BJ (cell line): ENCODE data around the gene WDR38. TPM values are rescaled to one million over a fixed set of nuclear protein-coding genes. Genes with fewer than 3 reads are reported as not detected.

Experiments used
- CTCF ChIA-PET: fragments of 350-600 bp; formaldehyde crosslinking; extraction: SDS; loops from one replicate; lab custom pipeline; 2021; ENCODE audit warnings: antibody characterized with exemption, inconsistent platforms; lab: Yijun Ruan, JAX
- POLR2A ChIA-PET: fragments of 300-600 bp; sonication (Branson Sonifier 250); formaldehyde crosslinking; extraction: SDS; loops from one replicate; lab custom pipeline; 2021; ENCODE audit warnings: antibody characterized with exemption; lab: Charles Lee
- DNase-seq: peaks from one replicate; pipeline ENCODE4 v3.0.0-alpha.2; 2011; ENCODE audit warnings: low read depth
- H3K27me3 ChIP-seq: 2 replicates; pipeline ENCODE4 v1.6.0; 2011; ENCODE audit warnings: low read length; ENCODE audit not compliant: control insufficient read depth, insufficient read depth
- H3K36me3 ChIP-seq: 2 replicates; pipeline ENCODE4 v1.5.1; 2011; ENCODE audit warnings: low read length; ENCODE audit not compliant: control insufficient read depth, insufficient read depth
- H3K4me3 ChIP-seq: 2 replicates; pipeline ENCODE4 v1.5.1; 2011; ENCODE audit warnings: low read depth, mild to moderate bottlenecking, control low read depth, low read length
- polyA plus RNA-seq: library from polyadenylated mRNA; depleted of rRNA; stranded (reverse); fragments of >200 nt; gene quantifications from 2 replicates; pipeline ENCODE4 v1.2.3, GENCODE V29; 2011
- TF ChIP-seq, protein P1 (sequence below): IDR thresholded peaks from 2 replicates; pipeline ENCODE4 v1.5.1; 2011; ENCODE audit warnings: low read depth, mild to moderate bottlenecking, control low read depth, inconsistent platforms, low read length, moderate library complexity; ENCODE audit not compliant: insufficient read depth

The WDR38 gene
- polyA plus RNA-seq, 1 experiment = not detected

- TF ChIP-seq, protein P1, sequence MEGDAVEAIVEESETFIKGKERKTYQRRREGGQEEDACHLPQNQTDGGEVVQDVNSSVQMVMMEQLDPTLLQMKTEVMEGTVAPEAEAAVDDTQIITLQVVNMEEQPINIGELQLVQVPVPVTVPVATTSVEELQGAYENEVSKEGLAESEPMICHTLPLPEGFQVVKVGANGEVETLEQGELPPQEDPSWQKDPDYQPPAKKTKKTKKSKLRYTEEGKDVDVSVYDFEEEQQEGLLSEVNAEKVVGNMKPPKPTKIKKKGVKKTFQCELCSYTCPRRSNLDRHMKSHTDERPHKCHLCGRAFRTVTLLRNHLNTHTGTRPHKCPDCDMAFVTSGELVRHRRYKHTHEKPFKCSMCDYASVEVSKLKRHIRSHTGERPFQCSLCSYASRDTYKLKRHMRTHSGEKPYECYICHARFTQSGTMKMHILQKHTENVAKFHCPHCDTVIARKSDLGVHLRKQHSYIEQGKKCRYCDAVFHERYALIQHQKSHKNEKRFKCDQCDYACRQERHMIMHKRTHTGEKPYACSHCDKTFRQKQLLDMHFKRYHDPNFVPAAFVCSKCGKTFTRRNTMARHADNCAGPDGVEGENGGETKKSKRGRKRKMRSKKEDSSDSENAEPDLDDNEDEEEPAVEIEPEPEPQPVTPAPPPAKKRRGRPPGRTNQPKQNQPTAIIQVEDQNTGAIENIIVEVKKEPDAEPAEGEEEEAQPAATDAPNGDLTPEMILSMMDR = no peak
- Histone ChIP-seq H3K4me3 (no peak overlapping the region), H3K27me3 (no peaks in the 10 kb centered on the region), H3K36me3 (peaks cover 16% of the 10 kb centered on the region)
- CTCF ChIA-PET = interaction anchor here (1.0 to 2.5 kb wide), 11 partner anchors 14 to 249 kb away, joined by 3 to 16 read pairs (median 5); partner anchors contain the start of genes NR6A1, SCAI and WDR38
- POLR2A ChIA-PET = no interaction called here
- DNase-seq = no peak
Observed at GRCh38 chr9:124894035-124894740, 40.9 kb downstream of the WDR38 start.

GRCh38 chr9:124894741-124895170 lies 41.5 kb downstream of the WDR38 start:
- peaks cover 14% of the 10 kb centered on the region for H3K36me3 ChIP-seq
- H3K4me3 ChIP-seq = no peak overlapping the region
- ChIA-PET POLR2A (no interaction called here), CTCF (interaction anchor here (1.0 to 2.5 kb wide), 8 partner anchors 14 to 248 kb away, joined by 3 to 16 read pairs (median 8); partner anchors contain the start of genes NR6A1, SCAI and WDR38)
- DNase-seq = no peak
- TF ChIP-seq, protein P1 = peak; percentile 67
- no peaks in the 10 kb centered on the region for H3K27me3 ChIP-seq

DNA sequence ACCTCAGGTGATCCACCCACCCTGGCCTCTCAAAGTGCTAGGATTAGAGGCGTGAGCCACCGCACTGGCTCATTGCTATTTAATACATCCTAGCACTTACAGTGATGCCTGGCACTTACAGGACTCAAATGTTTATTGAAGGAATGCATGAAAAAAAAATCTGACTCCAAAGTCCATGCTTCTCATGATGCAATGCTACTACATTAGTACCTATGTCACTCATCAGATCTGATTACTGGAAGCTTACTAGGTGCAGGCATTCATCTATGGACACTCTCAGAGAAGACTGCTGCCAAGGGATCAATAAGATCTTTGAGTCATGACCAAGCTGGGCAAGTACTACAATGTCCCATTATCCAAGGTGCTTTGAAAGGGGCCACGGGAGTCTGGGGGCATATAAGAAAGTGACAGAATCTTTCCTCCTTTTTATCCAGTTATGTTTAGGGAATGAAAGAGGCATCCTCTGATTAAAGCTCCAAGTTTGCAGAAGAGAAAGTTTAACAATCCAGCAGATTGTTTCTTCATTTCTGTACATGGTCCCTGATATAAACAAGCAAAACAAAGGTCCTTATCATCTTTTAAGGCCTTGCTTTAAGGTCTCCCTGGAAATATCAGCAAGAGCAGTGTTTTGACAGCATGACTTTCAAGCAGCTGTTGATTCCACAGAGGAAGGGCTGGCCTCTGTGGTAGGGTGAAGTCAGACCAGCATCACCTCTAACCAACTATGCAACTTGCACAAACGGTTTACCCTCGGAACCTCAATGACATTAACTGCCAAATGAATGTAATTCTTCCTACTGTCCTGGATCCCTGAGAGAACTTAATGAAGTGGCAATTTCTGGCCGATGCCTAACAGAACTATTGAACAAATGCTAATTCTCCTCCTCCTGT lies 44.6 kb downstream of the WDR38 start:
- peaks cover 9% of the 10 kb centered on the region for H3K36me3 ChIP-seq
- ChIA-PET CTCF (interaction anchor here (1.4 kb wide), 1 partner anchor 16 kb away, joined by 3 read pairs; no protein-coding TSS in a partner anchor), POLR2A (no interaction called here)
- H3K4me3 ChIP-seq = no peak overlapping the region
- no peaks in the 10 kb centered on the region for H3K27me3 ChIP-seq
- TF ChIP-seq, protein P1 = no peak
- no peak for DNase-seq

DNA sequence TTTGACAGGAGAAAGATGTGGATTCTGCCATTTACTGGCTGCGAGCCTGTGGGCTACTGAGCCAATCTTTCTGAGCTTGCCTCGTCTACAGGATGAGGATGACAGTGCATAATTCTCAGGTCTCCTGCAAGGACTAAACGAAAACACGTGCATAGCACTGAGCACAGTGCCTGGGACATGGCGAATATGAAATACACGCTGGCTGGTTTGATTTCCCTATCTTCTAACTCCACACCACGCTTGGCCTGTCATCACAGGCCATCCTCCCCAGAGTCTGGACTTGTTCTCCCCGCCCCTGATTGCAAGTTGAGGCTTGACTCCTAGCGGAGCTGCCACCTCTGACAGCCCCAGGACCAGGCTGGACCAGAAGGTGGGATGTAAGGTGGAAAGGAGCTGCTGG lies 46.6 kb downstream of the WDR38 start:
- Histone ChIP-seq H3K36me3 (peaks cover 9% of the 10 kb centered on the region), H3K4me3 (no peak overlapping the region), H3K27me3 (no peaks in the 10 kb centered on the region)
- no peak for DNase-seq
- ChIA-PET CTCF (interaction anchor here (0.7 to 0.8 kb wide), 2 partner anchors 9 kb away, joined by 3 read pairs; no protein-coding TSS in a partner anchor), POLR2A (no interaction called here)
- TF ChIP-seq, protein P1 = no peak

GRCh38 chr9:124906966-124907365 lies 53.7 kb downstream of the WDR38 start:
- TF ChIP-seq, protein P1 = no peak
- Histone ChIP-seq H3K27me3 (no peaks in the 10 kb centered on the region), H3K4me3 (no peak overlapping the region), H3K36me3 (peaks cover 3% of the 10 kb centered on the region; the same call in 1 of the 2 replicates)
- CTCF ChIA-PET = interaction anchor here (0.6 kb wide), 1 partner anchor 33 kb away, joined by 3 read pairs; no protein-coding TSS in a partner anchor
- POLR2A ChIA-PET = no interaction called here
- no peak for DNase-seq
